ENCODE results near the gene ABCC1. TPM values are rescaled to one million over a fixed set of nuclear protein-coding genes. Genes with fewer than 3 reads are reported as not detected.

Gene ABCC1
- polyA plus RNA-seq, 3 donors, result 1.4 to 23.6 (median 3.0) TPM

DNA sequence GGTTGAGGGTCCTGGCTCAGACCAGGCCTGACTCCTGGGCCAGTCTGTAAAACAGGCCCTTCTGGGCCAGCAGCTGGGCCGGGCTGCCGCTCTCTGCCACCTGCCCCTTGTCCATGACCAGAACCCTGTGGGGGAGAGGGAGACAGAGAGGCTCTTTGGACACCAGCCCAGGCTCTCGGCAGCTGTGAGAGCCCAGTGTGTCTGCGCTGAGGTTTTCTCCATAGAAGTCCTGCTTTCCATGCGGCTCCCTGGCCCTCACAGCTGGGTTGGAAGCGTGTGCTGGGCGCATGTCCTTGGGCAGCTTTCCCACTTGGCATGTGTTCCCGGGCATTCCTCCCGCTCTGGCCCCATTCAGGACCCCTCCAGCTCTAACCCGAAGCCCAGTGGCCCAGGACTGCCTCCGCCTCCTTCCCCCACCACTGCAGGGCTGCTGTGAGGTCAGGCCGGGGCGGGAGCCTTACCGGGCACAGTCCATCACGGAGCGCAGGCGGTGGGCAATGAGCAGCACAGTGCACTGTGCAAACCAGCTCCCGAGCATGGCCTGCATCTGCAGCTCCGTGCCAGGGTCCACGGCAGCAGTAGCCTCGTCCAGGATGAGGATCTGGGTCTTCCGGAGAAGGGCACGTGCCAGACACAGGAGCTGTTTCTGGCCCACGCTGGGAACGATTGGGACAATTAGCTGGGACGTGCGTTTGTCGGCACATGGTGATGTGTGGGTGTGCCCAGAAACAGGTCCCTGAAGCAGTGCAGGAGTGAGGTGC is 200.9 kb downstream of the ABCC1 start:
- Mint-ChIP-seq H3K4me3 (no peak overlapping the region), H3K36me3 (peaks cover 16 to 31% of the 10 kb centered on the region in 2 donors), H3K4me1 (no peaks in the 10 kb centered on the region), H3K9me3 (no peaks in the 10 kb centered on the region), H3K27ac (peak overlapping the region in 1 of 7 donors; percentile 68), H3K27me3 (ENCODE audit: low read depth in 3 of 3) (peaks cover 0 to 2% (median 1%) of the 10 kb centered on the region in 3 donors)
- 95% methylated on average over 21 of the region's 28 CpGs for WGBS (ENCODE audit: insufficient coverage)
- Histone ChIP-seq H3K36me3 (replicated peaks in 1 of 2; ENCODE audit: control insufficient read depth in 1 of 2, insufficient read depth in 2 of 2, low read length in 2 of 2) (peaks cover 0 to 15% of the 10 kb centered on the region in 2 donors), H3K4me1 (ENCODE audit: control insufficient read depth in 1 of 2, insufficient read depth in 2 of 2, low read length in 2 of 2) (no peaks in the 10 kb centered on the region), H3K9me3 (replicated peaks in 1 of 2; ENCODE audit: control insufficient read depth in 1 of 2, insufficient read depth in 1 of 2, low read length in 2 of 2) (no peaks in the 10 kb centered on the region), H3K27ac (ENCODE audit: low read depth in 1 of 2, low read length in 2 of 2) (no peak overlapping the region), H4K20me1 (ENCODE audit: insufficient read depth, low read length) (peaks cover 9% of the 10 kb centered on the region), H3K4me2 (replicated peaks; ENCODE audit: extremely low read depth, low read length, poor library complexity, severe bottlenecking) (no peak overlapping the region), H3K9ac (ENCODE audit: insufficient read depth, low read length, poor library complexity, severe bottlenecking) (no peak overlapping the region), H3K27me3 (ENCODE audit: control insufficient read depth in 2 of 2, insufficient read depth in 2 of 2, low read length in 2 of 2) (no peaks in the 10 kb centered on the region), H3K4me3 (replicated peaks in 1 of 3; ENCODE audit: low read depth in 2 of 3, low read length in 3 of 3) (no peak overlapping the region), H2AFZ (ENCODE audit: insufficient read depth, low read depth, low read length, poor library complexity, severe bottlenecking) (no peak overlapping the region), H3K79me2 (ENCODE audit: insufficient read depth, low read length) (no peaks in the 10 kb centered on the region)
- intact Hi-C loops (cut with micrococcal nuclease), result no loop called here
- TF ChIP-seq, protein P1, sequence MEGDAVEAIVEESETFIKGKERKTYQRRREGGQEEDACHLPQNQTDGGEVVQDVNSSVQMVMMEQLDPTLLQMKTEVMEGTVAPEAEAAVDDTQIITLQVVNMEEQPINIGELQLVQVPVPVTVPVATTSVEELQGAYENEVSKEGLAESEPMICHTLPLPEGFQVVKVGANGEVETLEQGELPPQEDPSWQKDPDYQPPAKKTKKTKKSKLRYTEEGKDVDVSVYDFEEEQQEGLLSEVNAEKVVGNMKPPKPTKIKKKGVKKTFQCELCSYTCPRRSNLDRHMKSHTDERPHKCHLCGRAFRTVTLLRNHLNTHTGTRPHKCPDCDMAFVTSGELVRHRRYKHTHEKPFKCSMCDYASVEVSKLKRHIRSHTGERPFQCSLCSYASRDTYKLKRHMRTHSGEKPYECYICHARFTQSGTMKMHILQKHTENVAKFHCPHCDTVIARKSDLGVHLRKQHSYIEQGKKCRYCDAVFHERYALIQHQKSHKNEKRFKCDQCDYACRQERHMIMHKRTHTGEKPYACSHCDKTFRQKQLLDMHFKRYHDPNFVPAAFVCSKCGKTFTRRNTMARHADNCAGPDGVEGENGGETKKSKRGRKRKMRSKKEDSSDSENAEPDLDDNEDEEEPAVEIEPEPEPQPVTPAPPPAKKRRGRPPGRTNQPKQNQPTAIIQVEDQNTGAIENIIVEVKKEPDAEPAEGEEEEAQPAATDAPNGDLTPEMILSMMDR (IDR thresholded peaks at IDR 0.05), result no peak
- no peak for DNase-seq

DNA sequence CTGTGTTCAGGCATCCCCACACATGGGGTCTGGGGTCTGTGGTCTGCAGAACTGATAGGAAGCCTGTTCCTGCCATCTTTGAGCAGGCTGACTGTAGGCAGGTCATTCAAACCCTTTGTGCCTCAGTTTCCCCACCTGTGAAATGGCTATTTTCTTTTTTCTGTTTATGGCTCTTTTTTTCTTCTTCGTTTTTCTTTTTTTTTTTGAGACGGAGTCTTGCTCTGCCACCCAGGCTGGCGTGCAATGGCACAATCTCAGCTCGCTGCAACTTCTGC is 201.4 kb downstream of the ABCC1 start:
- Histone ChIP-seq H3K9me3 (replicated peaks in 1 of 2; ENCODE audit: control insufficient read depth in 1 of 2, insufficient read depth in 1 of 2, low read length in 2 of 2) (no peaks in the 10 kb centered on the region), H3K79me2 (ENCODE audit: insufficient read depth, low read length) (no peaks in the 10 kb centered on the region), H2AFZ (ENCODE audit: insufficient read depth, low read depth, low read length, poor library complexity, severe bottlenecking) (no peak overlapping the region), H3K27ac (ENCODE audit: low read depth in 1 of 2, low read length in 2 of 2) (no peak overlapping the region), H3K4me1 (ENCODE audit: control insufficient read depth in 1 of 2, insufficient read depth in 2 of 2, low read length in 2 of 2) (no peaks in the 10 kb centered on the region), H3K36me3 (replicated peaks in 1 of 2; ENCODE audit: control insufficient read depth in 1 of 2, insufficient read depth in 2 of 2, low read length in 2 of 2) (peaks cover 0 to 15% of the 10 kb centered on the region in 2 donors), H3K9ac (ENCODE audit: insufficient read depth, low read length, poor library complexity, severe bottlenecking) (no peak overlapping the region), H4K20me1 (ENCODE audit: insufficient read depth, low read length) (peaks cover 9% of the 10 kb centered on the region), H3K27me3 (ENCODE audit: control insufficient read depth in 2 of 2, insufficient read depth in 2 of 2, low read length in 2 of 2) (no peaks in the 10 kb centered on the region), H3K4me2 (replicated peaks; ENCODE audit: extremely low read depth, low read length, poor library complexity, severe bottlenecking) (no peak overlapping the region), H3K4me3 (replicated peaks in 1 of 3; ENCODE audit: low read depth in 2 of 3, low read length in 3 of 3) (no peak overlapping the region)
- H3K27ac Mint-ChIP-seq, result peak overlapping the region in 1 of 7 donors; percentile 40
- H3K4me1 Mint-ChIP-seq, result no peaks in the 10 kb centered on the region
- 92% methylated on average over 2 of the region's 4 CpGs for WGBS (ENCODE audit: insufficient coverage)
- peaks cover 16 to 26% of the 10 kb centered on the region in 2 donors for H3K36me3 Mint-ChIP-seq
- peaks cover 0 to 2% (median 1%) of the 10 kb centered on the region in 3 donors for H3K27me3 Mint-ChIP-seq (ENCODE audit: low read depth in 3 of 3)
- no peaks in the 10 kb centered on the region for H3K9me3 Mint-ChIP-seq
- no peak for DNase-seq
- intact Hi-C loops (cut with micrococcal nuclease), result no loop called here
- TF ChIP-seq, protein P1 (IDR thresholded peaks at IDR 0.05), result no peak
- H3K4me3 Mint-ChIP-seq, result no peak overlapping the region
